SK-N-SH (cell line): ENCODE measurements around the gene SGPP2. TPM values are rescaled to one million over a fixed set of nuclear protein-coding genes. Genes with fewer than 3 reads are reported as not detected.

Experiments used
- CTCF ChIA-PET: fragments of 300-600, 350-600 bp; formaldehyde crosslinking; extraction: SDS; loops from one replicate; lab custom pipeline; 2021; lab: Yijun Ruan, JAX
- POLR2A ChIA-PET: fragments of 350-600 bp; sonication (Branson Sonifier 250); formaldehyde crosslinking; extraction: SDS; loops from one replicate; lab custom pipeline; 2020; ENCODE audit warnings: antibody characterized with exemption, inconsistent platforms; lab: Yijun Ruan, JAX
- DNase-seq: peaks from one replicate; pipeline ENCODE4 v3.0.0; 2012
- H2AFZ ChIP-seq: fragments of 200-600 bp; sonication (generic); 2 replicates; pipeline ENCODE4 v1.8.1; 2016; ENCODE audit warnings: antibody characterized with exemption, mild to moderate bottlenecking, low read depth
- H3F3A ChIP-seq: fragments of 200-600 bp; sonication (generic); replicated peaks from 2 replicates; pipeline ENCODE3; 2016; ENCODE audit warnings: antibody characterized with exemption, mild to moderate bottlenecking; ENCODE audit not compliant: insufficient read depth
- H3K27ac ChIP-seq, 2 experiments: fragments of 200-500 bp in 1 of 2; fragments of 200-600 bp in 1 of 2; sonication (Bioruptor generic) in 1 of 2; sonication (generic), shearing (Covaris generic) in 1 of 2; 2 replicates each; pipeline versions ENCODE4 v1.5.1 to v1.6.1; 2014 to 2016; ENCODE audit warnings: low read depth in 2 of 2, inconsistent platforms in 1 of 2, low read length in 1 of 2, mild to moderate bottlenecking in 1 of 2, mixed read lengths in 1 of 2
- H3K27me3 ChIP-seq: fragments of 200-600 bp; sonication (generic), shearing (Covaris generic); 2 replicates; pipeline ENCODE4 v1.6.1; 2016; ENCODE audit warnings: mixed run types; ENCODE audit not compliant: insufficient read depth
- H3K36me3 ChIP-seq, 2 experiments: fragments of 200-500 bp in 1 of 2; fragments of 200-600 bp in 1 of 2; sonication (Bioruptor generic) in 1 of 2; sonication (generic) in 1 of 2; replicated peaks in 1 of 2; 2 replicates each; pipeline versions ENCODE3 to v1.5.1; 2014 to 2016; ENCODE audit warnings: low read length in 1 of 2, mild to moderate bottlenecking in 1 of 2; ENCODE audit not compliant: insufficient read depth in 2 of 2, control insufficient read depth in 1 of 2
- H3K4me1 ChIP-seq, 2 experiments: fragments of 200-500 bp in 1 of 2; fragments of 200-600 bp in 1 of 2; sonication (Bioruptor generic) in 1 of 2; sonication (generic), shearing (Covaris generic) in 1 of 2; 2 replicates each; pipeline versions ENCODE4 v1.5.1 to v1.6.1; 2014 to 2016; ENCODE audit warnings: low read depth in 1 of 2, low read length in 1 of 2, mixed run types in 1 of 2; ENCODE audit not compliant: insufficient read depth in 2 of 2, control insufficient read depth in 1 of 2
- H3K4me2 ChIP-seq: fragments of 200-600 bp; sonication (generic), shearing (Covaris generic); 2 replicates; pipeline ENCODE4 v1.6.1; 2017; ENCODE audit warnings: mixed run types
- H3K4me3 ChIP-seq, 2 experiments: fragments of 200-500 bp in 1 of 2; fragments of 200-600 bp in 1 of 2; sonication (Bioruptor generic) in 1 of 2; sonication (generic), shearing (Covaris generic) in 1 of 2; 2 replicates each; pipeline versions ENCODE4 v1.5.1 to v1.8.1; 2014 to 2016; ENCODE audit warnings: low read depth in 2 of 2, inconsistent platforms in 1 of 2, low read length in 1 of 2, mild to moderate bottlenecking in 1 of 2, mixed read lengths in 1 of 2, moderate library complexity in 1 of 2
- H3K79me2 ChIP-seq: fragments of 200-600 bp; sonication (generic); 2 replicates; pipeline ENCODE4 v1.8.1; 2017; ENCODE audit warnings: mild to moderate bottlenecking; ENCODE audit not compliant: insufficient read depth
- H3K9ac ChIP-seq: fragments of 200-600 bp; sonication (generic); 2 replicates; pipeline ENCODE4 v1.6.1; 2017; ENCODE audit warnings: mixed run types
- H3K9me2 ChIP-seq: fragments of 200-600 bp; sonication (generic); 2 replicates; pipeline ENCODE4 v1.6.1; 2017; ENCODE audit warnings: mixed run types
- H3K9me3 ChIP-seq: fragments of 200-600 bp; sonication (generic); 2 replicates; pipeline ENCODE4 v1.6.1; 2017; ENCODE audit warnings: mixed run types, mild to moderate bottlenecking, moderate library complexity
- H4K20me1 ChIP-seq: fragments of 200-600 bp; sonication (generic); 2 replicates; pipeline ENCODE4 v1.6.1; 2017; ENCODE audit warnings: mild to moderate bottlenecking, mixed run types; ENCODE audit not compliant: insufficient read depth
- ELF1 ChIP-seq: IDR thresholded peaks from 2 replicates; pipeline ENCODE4 v1.4.0; 2012
- EP300 ChIP-seq, 2 experiments: IDR thresholded peaks; 2 replicates each; pipeline versions ENCODE4 v1.4.0 to v1.6.1; 2012; ENCODE audit warnings: borderline replicate concordance in 1 of 2, low read depth in 1 of 2, low read length in 1 of 2
- EZH2phosphoT487 ChIP-seq: fragments of 200-600 bp; sonication (generic); IDR thresholded peaks from 2 replicates; pipeline ENCODE4 v1.6.1; 2017; ENCODE audit warnings: low read depth, mixed run types, mild to moderate bottlenecking, antibody characterized with exemption, moderate library complexity, borderline replicate concordance
- FOSL2 ChIP-seq: IDR thresholded peaks from 2 replicates; pipeline ENCODE4 v1.4.0; 2012; ENCODE audit warnings: low read depth, mild to moderate bottlenecking, moderate library complexity, borderline replicate concordance
- GABPA ChIP-seq: IDR thresholded peaks from 2 replicates; pipeline ENCODE4 v1.4.0; 2012; ENCODE audit warnings: low read depth, mild to moderate bottlenecking
- MEF2A ChIP-seq: IDR thresholded peaks from 2 replicates; pipeline ENCODE4 v1.4.0; 2012; ENCODE audit warnings: low read depth, borderline replicate concordance
- MXI1 ChIP-seq: IDR thresholded peaks from 2 replicates; pipeline ENCODE4 v1.6.1; 2012; ENCODE audit warnings: mild to moderate bottlenecking, low read depth, low read length, improper control_type of control experiment
- NRF1 ChIP-seq: IDR thresholded peaks from 2 replicates; pipeline ENCODE4 v1.6.1; 2012; ENCODE audit warnings: low read depth, mild to moderate bottlenecking, low read length
- RAD21 ChIP-seq: IDR thresholded peaks from 2 replicates; pipeline ENCODE4 v1.6.1; 2012; ENCODE audit warnings: mild to moderate bottlenecking, low read length
- RCOR1 ChIP-seq: fragments of 150-350 bp; IDR thresholded peaks from 2 replicates; pipeline ENCODE4 v1.6.1; 2017; ENCODE audit warnings: antibody characterized with exemption, low read length
- TCF12 ChIP-seq: IDR thresholded peaks from 2 replicates; pipeline ENCODE4 v1.4.0; 2012
- TEAD4 ChIP-seq: IDR thresholded peaks from 2 replicates; pipeline ENCODE4 v1.4.0; 2012; ENCODE audit warnings: mild to moderate bottlenecking, borderline replicate concordance; ENCODE audit not compliant: insufficient read depth
- YY1 ChIP-seq: IDR thresholded peaks from 2 replicates; pipeline ENCODE4 v1.4.0; 2012; ENCODE audit warnings: low read depth, mild to moderate bottlenecking
- WGBS: methylation state at CpG from one replicate; pipeline ENCODE4 v1.1.6; 2017; ENCODE audit warnings: low lambda C conversion rate; 5-methylcytosine and 5-hydroxymethylcytosine counted together
- polyA plus RNA-seq, 3 experiments: library from polyadenylated mRNA; depleted of rRNA; stranded (reverse); fragments of >200 nt; gene quantifications; 2 replicates each; pipeline ENCODE4 v1.2.3, GENCODE V29; 2012
- TF ChIP-seq, protein P1 (sequence below): fragments of 150-350 bp; IDR thresholded peaks from 2 replicates; pipeline ENCODE4 v1.6.1; 2016; ENCODE audit warnings: mild to moderate bottlenecking, low read depth, low read length
- TF ChIP-seq, protein P2 (sequence below): IDR thresholded peaks from 2 replicates; pipeline ENCODE4 v1.4.0; 2012; ENCODE audit warnings: low read depth
- TF ChIP-seq, protein P3 (sequence below): IDR thresholded peaks from 2 replicates; pipeline ENCODE4; 2012
- TF ChIP-seq, protein P4 (sequence below): IDR thresholded peaks from 2 replicates; pipeline ENCODE4 v1.6.1; 2012; ENCODE audit warnings: mild to moderate bottlenecking, low read depth, low read length, moderate library complexity
- TF ChIP-seq, protein P5 (sequence below): fragments of 200-600 bp; sonication (generic); IDR thresholded peaks from 2 replicates; pipeline ENCODE4 v1.6.1; 2017; ENCODE audit warnings: antibody characterized with exemption, mild to moderate bottlenecking, moderate library complexity
- TF ChIP-seq, protein P6 (sequence below): fragments of 150-350 bp; IDR thresholded peaks from 2 replicates; pipeline ENCODE4 v1.6.1; 2017; ENCODE audit warnings: antibody characterized with exemption, low read length, low read depth, borderline replicate concordance

SGPP2 gene
- polyA plus RNA-seq, 1 of the 3 experiments (the other 2 are of a cell fraction) = 0.03 TPM

DNA sequence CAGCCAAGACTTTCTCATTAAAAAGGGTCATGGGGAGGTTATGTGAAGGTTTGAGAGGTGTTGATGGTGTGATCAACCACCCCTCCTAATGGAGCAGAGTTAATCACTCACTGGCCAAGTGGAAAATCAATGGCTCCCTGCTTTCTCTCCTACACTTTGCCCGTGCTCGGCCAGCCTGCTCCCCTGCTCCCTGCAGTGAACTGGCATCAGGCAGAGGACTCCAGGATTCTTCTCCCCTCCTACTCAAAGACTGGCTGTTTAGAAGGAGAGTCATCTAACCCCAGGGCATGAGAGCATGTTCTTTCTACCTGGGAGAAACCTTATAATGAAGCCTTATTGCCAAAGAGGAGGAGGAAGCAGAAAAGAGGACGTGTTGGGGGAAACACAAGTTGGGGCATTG is 74.9 kb downstream of the SGPP2 start:
- CTCF ChIA-PET = no interaction called here
- Histone ChIP-seq H2AFZ (no peak overlapping the region), H3K9ac (no peak overlapping the region), H3K4me1 (no peaks in the 10 kb centered on the region; a peak in 1 of 4 replicates), H4K20me1 (no peaks in the 10 kb centered on the region), H3K27me3 (no peaks in the 10 kb centered on the region), H3F3A (no peaks in the 10 kb centered on the region), H3K4me2 (no peak overlapping the region), H3K27ac (no peak overlapping the region)
- no peak for DNase-seq
- POLR2A ChIA-PET = no interaction called here
- TF ChIP-seq FOSL2 (no peak), TEAD4 (no peak), MXI1 (no peak), MEF2A (no peak), TCF12 (no peak), RAD21 (no peak), EP300 (IDR thresholded peaks at IDR 0.05; ENCODE audit: borderline replicate concordance in 1 of 2, low read depth in 1 of 2, low read length in 1 of 2) (no peak), EZH2phosphoT487 (no peak), ELF1 (no peak)
- TF ChIP-seq, protein P1, sequence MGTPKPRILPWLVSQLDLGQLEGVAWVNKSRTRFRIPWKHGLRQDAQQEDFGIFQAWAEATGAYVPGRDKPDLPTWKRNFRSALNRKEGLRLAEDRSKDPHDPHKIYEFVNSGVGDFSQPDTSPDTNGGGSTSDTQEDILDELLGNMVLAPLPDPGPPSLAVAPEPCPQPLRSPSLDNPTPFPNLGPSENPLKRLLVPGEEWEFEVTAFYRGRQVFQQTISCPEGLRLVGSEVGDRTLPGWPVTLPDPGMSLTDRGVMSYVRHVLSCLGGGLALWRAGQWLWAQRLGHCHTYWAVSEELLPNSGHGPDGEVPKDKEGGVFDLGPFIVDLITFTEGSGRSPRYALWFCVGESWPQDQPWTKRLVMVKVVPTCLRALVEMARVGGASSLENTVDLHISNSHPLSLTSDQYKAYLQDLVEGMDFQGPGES = no peak
- TF ChIP-seq, protein P2, sequence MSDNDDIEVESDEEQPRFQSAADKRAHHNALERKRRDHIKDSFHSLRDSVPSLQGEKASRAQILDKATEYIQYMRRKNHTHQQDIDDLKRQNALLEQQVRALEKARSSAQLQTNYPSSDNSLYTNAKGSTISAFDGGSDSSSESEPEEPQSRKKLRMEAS = no peak
- TF ChIP-seq, all 33 proteins: peak for 0
- no peak overlapping the region for H3K4me3 ChIP-seq
- WGBS = 17% methylated on average over 3 of the region's 3 CpGs
- H3K36me3 ChIP-seq = no peaks in the 10 kb centered on the region
- no peaks in the 10 kb centered on the region for H3K9me3 ChIP-seq
- H3K79me2 ChIP-seq = no peaks in the 10 kb centered on the region
- H3K9me2 ChIP-seq = no peaks in the 10 kb centered on the region

DNA sequence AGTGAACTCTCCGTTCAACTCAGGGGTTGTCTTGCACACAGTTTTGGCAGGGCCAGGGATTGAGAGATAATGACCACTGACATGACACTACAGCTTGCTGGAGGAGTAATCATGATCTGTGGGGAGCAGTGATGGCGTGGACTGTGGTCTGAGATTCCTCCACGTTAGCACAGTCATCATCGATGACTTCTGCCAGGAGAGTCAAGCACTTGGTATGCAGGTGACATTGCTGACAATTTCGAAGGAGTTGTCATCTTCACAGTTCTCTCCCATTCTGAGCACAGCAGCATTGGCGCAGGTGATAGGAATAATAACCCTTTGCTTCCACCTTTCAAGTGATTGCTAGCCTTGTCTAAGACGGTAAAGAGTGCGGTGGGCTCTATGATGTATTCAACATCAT is 79.8 kb downstream of the SGPP2 start:
- H3K36me3 ChIP-seq = no peaks in the 10 kb centered on the region
- H3F3A ChIP-seq = no peaks in the 10 kb centered on the region
- H3K9me3 ChIP-seq = no peaks in the 10 kb centered on the region
- no peak overlapping the region for H3K4me2 ChIP-seq
- H3K9ac ChIP-seq = no peak overlapping the region
- TF ChIP-seq, protein P3, sequence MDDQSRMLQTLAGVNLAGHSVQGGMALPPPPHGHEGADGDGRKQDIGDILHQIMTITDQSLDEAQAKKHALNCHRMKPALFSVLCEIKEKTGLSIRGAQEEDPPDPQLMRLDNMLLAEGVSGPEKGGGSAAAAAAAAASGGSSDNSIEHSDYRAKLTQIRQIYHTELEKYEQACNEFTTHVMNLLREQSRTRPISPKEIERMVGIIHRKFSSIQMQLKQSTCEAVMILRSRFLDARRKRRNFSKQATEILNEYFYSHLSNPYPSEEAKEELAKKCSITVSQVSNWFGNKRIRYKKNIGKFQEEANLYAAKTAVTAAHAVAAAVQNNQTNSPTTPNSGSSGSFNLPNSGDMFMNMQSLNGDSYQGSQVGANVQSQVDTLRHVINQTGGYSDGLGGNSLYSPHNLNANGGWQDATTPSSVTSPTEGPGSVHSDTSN = no peak
- TF ChIP-seq NRF1 = no peak
- no peak for TF ChIP-seq YY1
- TF ChIP-seq, protein P4, sequence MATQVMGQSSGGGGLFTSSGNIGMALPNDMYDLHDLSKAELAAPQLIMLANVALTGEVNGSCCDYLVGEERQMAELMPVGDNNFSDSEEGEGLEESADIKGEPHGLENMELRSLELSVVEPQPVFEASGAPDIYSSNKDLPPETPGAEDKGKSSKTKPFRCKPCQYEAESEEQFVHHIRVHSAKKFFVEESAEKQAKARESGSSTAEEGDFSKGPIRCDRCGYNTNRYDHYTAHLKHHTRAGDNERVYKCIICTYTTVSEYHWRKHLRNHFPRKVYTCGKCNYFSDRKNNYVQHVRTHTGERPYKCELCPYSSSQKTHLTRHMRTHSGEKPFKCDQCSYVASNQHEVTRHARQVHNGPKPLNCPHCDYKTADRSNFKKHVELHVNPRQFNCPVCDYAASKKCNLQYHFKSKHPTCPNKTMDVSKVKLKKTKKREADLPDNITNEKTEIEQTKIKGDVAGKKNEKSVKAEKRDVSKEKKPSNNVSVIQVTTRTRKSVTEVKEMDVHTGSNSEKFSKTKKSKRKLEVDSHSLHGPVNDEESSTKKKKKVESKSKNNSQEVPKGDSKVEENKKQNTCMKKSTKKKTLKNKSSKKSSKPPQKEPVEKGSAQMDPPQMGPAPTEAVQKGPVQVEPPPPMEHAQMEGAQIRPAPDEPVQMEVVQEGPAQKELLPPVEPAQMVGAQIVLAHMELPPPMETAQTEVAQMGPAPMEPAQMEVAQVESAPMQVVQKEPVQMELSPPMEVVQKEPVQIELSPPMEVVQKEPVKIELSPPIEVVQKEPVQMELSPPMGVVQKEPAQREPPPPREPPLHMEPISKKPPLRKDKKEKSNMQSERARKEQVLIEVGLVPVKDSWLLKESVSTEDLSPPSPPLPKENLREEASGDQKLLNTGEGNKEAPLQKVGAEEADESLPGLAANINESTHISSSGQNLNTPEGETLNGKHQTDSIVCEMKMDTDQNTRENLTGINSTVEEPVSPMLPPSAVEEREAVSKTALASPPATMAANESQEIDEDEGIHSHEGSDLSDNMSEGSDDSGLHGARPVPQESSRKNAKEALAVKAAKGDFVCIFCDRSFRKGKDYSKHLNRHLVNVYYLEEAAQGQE = no peak
- TF ChIP-seq, protein P5, sequence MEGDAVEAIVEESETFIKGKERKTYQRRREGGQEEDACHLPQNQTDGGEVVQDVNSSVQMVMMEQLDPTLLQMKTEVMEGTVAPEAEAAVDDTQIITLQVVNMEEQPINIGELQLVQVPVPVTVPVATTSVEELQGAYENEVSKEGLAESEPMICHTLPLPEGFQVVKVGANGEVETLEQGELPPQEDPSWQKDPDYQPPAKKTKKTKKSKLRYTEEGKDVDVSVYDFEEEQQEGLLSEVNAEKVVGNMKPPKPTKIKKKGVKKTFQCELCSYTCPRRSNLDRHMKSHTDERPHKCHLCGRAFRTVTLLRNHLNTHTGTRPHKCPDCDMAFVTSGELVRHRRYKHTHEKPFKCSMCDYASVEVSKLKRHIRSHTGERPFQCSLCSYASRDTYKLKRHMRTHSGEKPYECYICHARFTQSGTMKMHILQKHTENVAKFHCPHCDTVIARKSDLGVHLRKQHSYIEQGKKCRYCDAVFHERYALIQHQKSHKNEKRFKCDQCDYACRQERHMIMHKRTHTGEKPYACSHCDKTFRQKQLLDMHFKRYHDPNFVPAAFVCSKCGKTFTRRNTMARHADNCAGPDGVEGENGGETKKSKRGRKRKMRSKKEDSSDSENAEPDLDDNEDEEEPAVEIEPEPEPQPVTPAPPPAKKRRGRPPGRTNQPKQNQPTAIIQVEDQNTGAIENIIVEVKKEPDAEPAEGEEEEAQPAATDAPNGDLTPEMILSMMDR = no peak
- no peak for TF ChIP-seq RCOR1
- TF ChIP-seq, protein P6, sequence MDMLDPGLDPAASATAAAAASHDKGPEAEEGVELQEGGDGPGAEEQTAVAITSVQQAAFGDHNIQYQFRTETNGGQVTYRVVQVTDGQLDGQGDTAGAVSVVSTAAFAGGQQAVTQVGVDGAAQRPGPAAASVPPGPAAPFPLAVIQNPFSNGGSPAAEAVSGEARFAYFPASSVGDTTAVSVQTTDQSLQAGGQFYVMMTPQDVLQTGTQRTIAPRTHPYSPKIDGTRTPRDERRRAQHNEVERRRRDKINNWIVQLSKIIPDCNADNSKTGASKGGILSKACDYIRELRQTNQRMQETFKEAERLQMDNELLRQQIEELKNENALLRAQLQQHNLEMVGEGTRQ = no peak
- no peak for TF ChIP-seq FOSL2
- TF ChIP-seq TCF12 = no peak
- no peak for TF ChIP-seq GABPA
- no peak for DNase-seq
- POLR2A ChIA-PET = no interaction called here
- no peak overlapping the region for H2AFZ ChIP-seq
- CTCF ChIA-PET = no interaction called here
- no peaks in the 10 kb centered on the region for H3K27me3 ChIP-seq
- no peak overlapping the region for H3K4me3 ChIP-seq
- no peaks in the 10 kb centered on the region for H3K79me2 ChIP-seq
- H3K27ac ChIP-seq = no peak overlapping the region
- no peaks in the 10 kb centered on the region; a peak in 1 of 4 replicates for H3K4me1 ChIP-seq
- H4K20me1 ChIP-seq = no peaks in the 10 kb centered on the region
- H3K9me2 ChIP-seq = no peaks in the 10 kb centered on the region
- 21% methylated on average over 8 of the region's 8 CpGs for WGBS
